Measurements from ENCODE around the gene EPG5.

Gene EPG5

GRCh38 chr18:45910405-45911023, 56.6 kb downstream of the EPG5 start:
- no peaks in the 10 kb centered on the region for H3K27me3 Mint-ChIP-seq
- peak overlapping the region; percentile 10 for H3K27ac Mint-ChIP-seq
- H3K9me3 Mint-ChIP-seq = no peaks in the 10 kb centered on the region
- H3K4me3 Mint-ChIP-seq = no peak overlapping the region
- H3K4me1 Mint-ChIP-seq (ENCODE audit: low read depth) = no peaks in the 10 kb centered on the region
- H3K36me3 Mint-ChIP-seq (ENCODE audit: low read depth) = peaks cover 50% of the 10 kb centered on the region

- no peak overlapping the region for H3K27ac Mint-ChIP-seq
- H3K4me3 Mint-ChIP-seq = no peak overlapping the region
- no peaks in the 10 kb centered on the region for H3K27me3 Mint-ChIP-seq
- peaks cover 33% of the 10 kb centered on the region for H3K36me3 Mint-ChIP-seq (ENCODE audit: low read depth)
- H3K4me1 Mint-ChIP-seq (ENCODE audit: low read depth) = no peaks in the 10 kb centered on the region
- no peaks in the 10 kb centered on the region for H3K9me3 Mint-ChIP-seq
Observed at GRCh38 chr18:45901654-45902210, 65.4 kb downstream of the EPG5 start.

- Mint-ChIP-seq H3K27me3 (no peaks in the 10 kb centered on the region), H3K4me3 (no peak overlapping the region), H3K36me3 (ENCODE audit: low read depth) (peaks cover 33% of the 10 kb centered on the region), H3K9me3 (no peaks in the 10 kb centered on the region), H3K27ac (no peak overlapping the region), H3K4me1 (ENCODE audit: low read depth) (no peaks in the 10 kb centered on the region)
Observed at GRCh38 chr18:45900623-45901022, 66.5 kb downstream of the EPG5 start.

- H3K27ac Mint-ChIP-seq = no peak overlapping the region
- no peaks in the 10 kb centered on the region for H3K4me1 Mint-ChIP-seq (ENCODE audit: low read depth)
- no peaks in the 10 kb centered on the region for H3K27me3 Mint-ChIP-seq
- H3K4me3 Mint-ChIP-seq = no peak overlapping the region
- H3K36me3 Mint-ChIP-seq (ENCODE audit: low read depth) = peaks cover 44% of the 10 kb centered on the region
- no peaks in the 10 kb centered on the region for H3K9me3 Mint-ChIP-seq
Observed at GRCh38 chr18:45896991-45897390, 70.1 kb downstream of the EPG5 start.

- Mint-ChIP-seq H3K4me1 (ENCODE audit: low read depth) (no peaks in the 10 kb centered on the region), H3K36me3 (ENCODE audit: low read depth) (peaks cover 40% of the 10 kb centered on the region), H3K27me3 (no peaks in the 10 kb centered on the region), H3K27ac (no peak overlapping the region), H3K9me3 (no peaks in the 10 kb centered on the region), H3K4me3 (no peak overlapping the region)
Observed at GRCh38 chr18:45896452-45896851, 70.7 kb downstream of the EPG5 start.

- Mint-ChIP-seq H3K27ac (no peak overlapping the region), H3K4me1 (ENCODE audit: low read depth) (no peaks in the 10 kb centered on the region), H3K9me3 (no peaks in the 10 kb centered on the region), H3K36me3 (ENCODE audit: low read depth) (peaks cover 29% of the 10 kb centered on the region), H3K27me3 (no peaks in the 10 kb centered on the region), H3K4me3 (no peak overlapping the region)
Observed at GRCh38 chr18:45895339-45895738, 71.8 kb downstream of the EPG5 start.

GRCh38 chr18:45894818-45895217, 72.3 kb downstream of the EPG5 start:
- H3K9me3 Mint-ChIP-seq = no peaks in the 10 kb centered on the region
- no peak overlapping the region for H3K27ac Mint-ChIP-seq
- H3K4me1 Mint-ChIP-seq (ENCODE audit: low read depth) = no peaks in the 10 kb centered on the region
- no peaks in the 10 kb centered on the region for H3K27me3 Mint-ChIP-seq
- no peak overlapping the region for H3K4me3 Mint-ChIP-seq
- H3K36me3 Mint-ChIP-seq (ENCODE audit: low read depth) = peaks cover 30% of the 10 kb centered on the region

- no peaks in the 10 kb centered on the region for H3K4me1 Mint-ChIP-seq (ENCODE audit: low read depth)
- H3K27me3 Mint-ChIP-seq = no peaks in the 10 kb centered on the region
- no peak overlapping the region for H3K4me3 Mint-ChIP-seq
- H3K9me3 Mint-ChIP-seq = no peaks in the 10 kb centered on the region
- H3K36me3 Mint-ChIP-seq (ENCODE audit: low read depth) = peaks cover 31% of the 10 kb centered on the region
- H3K27ac Mint-ChIP-seq = no peak overlapping the region
Observed at GRCh38 chr18:45891806-45892205, 75.3 kb downstream of the EPG5 start.

- Mint-ChIP-seq H3K4me1 (ENCODE audit: low read depth) (no peaks in the 10 kb centered on the region), H3K9me3 (no peaks in the 10 kb centered on the region), H3K27me3 (no peaks in the 10 kb centered on the region), H3K27ac (no peak overlapping the region), H3K36me3 (ENCODE audit: low read depth) (peaks cover 36% of the 10 kb centered on the region), H3K4me3 (no peak overlapping the region)
Observed at GRCh38 chr18:45890606-45891005, 76.5 kb downstream of the EPG5 start.

- Mint-ChIP-seq H3K9me3 (no peaks in the 10 kb centered on the region), H3K27me3 (no peaks in the 10 kb centered on the region), H3K27ac (no peak overlapping the region), H3K4me1 (ENCODE audit: low read depth) (no peaks in the 10 kb centered on the region), H3K36me3 (ENCODE audit: low read depth) (peaks cover 29% of the 10 kb centered on the region), H3K4me3 (no peak overlapping the region)
Observed at GRCh38 chr18:45889419-45890064, 77.6 kb downstream of the EPG5 start.

- no peaks in the 10 kb centered on the region for H3K4me1 Mint-ChIP-seq (ENCODE audit: low read depth)
- no peaks in the 10 kb centered on the region for H3K27me3 Mint-ChIP-seq
- H3K27ac Mint-ChIP-seq = no peak overlapping the region
- no peak overlapping the region for H3K4me3 Mint-ChIP-seq
- peaks cover 40% of the 10 kb centered on the region for H3K36me3 Mint-ChIP-seq (ENCODE audit: low read depth)
- no peaks in the 10 kb centered on the region for H3K9me3 Mint-ChIP-seq
Observed at GRCh38 chr18:45887585-45887984, 79.5 kb downstream of the EPG5 start.

- H3K27me3 Mint-ChIP-seq = no peaks in the 10 kb centered on the region
- H3K36me3 Mint-ChIP-seq (ENCODE audit: low read depth) = peaks cover 57% of the 10 kb centered on the region
- no peaks in the 10 kb centered on the region for H3K9me3 Mint-ChIP-seq
- H3K4me1 Mint-ChIP-seq (ENCODE audit: low read depth) = peaks cover 7% of the 10 kb centered on the region
- H3K27ac Mint-ChIP-seq = no peak overlapping the region
- H3K4me3 Mint-ChIP-seq = no peak overlapping the region
Observed at GRCh38 chr18:45880876-45881558, 86.1 kb downstream of the EPG5 start.

- Mint-ChIP-seq H3K4me1 (ENCODE audit: low read depth) (peaks cover 13% of the 10 kb centered on the region), H3K27ac (no peak overlapping the region), H3K4me3 (no peak overlapping the region), H3K36me3 (ENCODE audit: low read depth) (peaks cover 65% of the 10 kb centered on the region), H3K27me3 (no peaks in the 10 kb centered on the region), H3K9me3 (peaks cover 6% of the 10 kb centered on the region)
Observed at GRCh38 chr18:45879681-45880655, 87.2 kb downstream of the EPG5 start.

- peaks cover 14% of the 10 kb centered on the region for H3K9me3 Mint-ChIP-seq
- peaks cover 71% of the 10 kb centered on the region for H3K36me3 Mint-ChIP-seq (ENCODE audit: low read depth)
Observed at GRCh38 chr18:45877403-45877802, 89.7 kb downstream of the EPG5 start.

More at GRCh38 chr18:45877403-45877802, 89.7 kb downstream of the EPG5 start:
- no peaks in the 10 kb centered on the region for H3K27me3 Mint-ChIP-seq
- no peak overlapping the region for H3K27ac Mint-ChIP-seq
- no peak overlapping the region for H3K4me3 Mint-ChIP-seq
- H3K4me1 Mint-ChIP-seq (ENCODE audit: low read depth) = peaks cover 35% of the 10 kb centered on the region
